Measurements from ENCODE around the gene CACNA1G. TPM values are rescaled to one million over a fixed set of nuclear protein-coding genes. Genes with fewer than 3 reads are reported as not detected.
A peak's percentile ranks its signal among the peaks of the same experiment; 100 is the strongest.

CACNA1G gene
- total RNA-seq, 1 donor from 2014 or later: not detected

DNA sequence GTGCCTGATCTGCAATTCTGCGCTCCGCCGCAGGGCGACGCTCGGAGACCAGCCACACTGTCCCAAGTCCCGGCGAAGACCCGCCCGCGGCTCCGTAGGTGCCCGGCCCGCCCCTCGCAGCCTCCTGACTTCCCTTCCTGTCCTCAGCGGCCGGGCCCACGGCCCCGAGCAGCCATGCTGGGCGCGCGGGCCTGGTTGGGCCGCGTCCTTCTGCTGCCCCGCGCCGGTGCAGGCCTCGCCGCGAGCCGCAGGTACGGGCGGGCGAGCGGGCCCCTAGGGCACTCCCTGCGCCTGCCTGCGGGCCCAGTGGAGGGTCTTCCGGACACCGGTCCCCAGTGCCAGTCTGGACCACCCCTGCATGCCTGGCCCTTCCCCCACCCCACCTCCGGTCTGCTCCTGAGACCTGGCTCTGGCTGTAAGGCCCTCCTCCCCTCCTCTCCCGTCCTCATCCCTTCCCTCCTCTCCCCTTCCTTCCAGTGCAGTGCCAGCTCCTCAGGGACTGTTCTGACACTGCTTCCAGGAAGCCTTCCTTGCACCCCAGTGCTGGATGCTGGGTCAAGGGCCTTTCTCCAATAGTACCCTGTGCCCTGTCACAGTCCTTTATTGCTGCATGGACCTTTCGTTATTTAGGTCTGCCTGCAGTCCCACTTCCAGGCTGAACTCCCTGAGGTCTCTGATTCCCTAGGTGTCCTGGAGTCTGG lies 13.3 kb upstream of the CACNA1G start, which contains the start of gene SPATA20:
Gene SPATA20, plus strand, starts transcription at position 140 of the 701 bp plus-strand sequence. Its CDS starts 35 bp downstream, at position 175.
- TF ChIP-seq, protein P1, sequence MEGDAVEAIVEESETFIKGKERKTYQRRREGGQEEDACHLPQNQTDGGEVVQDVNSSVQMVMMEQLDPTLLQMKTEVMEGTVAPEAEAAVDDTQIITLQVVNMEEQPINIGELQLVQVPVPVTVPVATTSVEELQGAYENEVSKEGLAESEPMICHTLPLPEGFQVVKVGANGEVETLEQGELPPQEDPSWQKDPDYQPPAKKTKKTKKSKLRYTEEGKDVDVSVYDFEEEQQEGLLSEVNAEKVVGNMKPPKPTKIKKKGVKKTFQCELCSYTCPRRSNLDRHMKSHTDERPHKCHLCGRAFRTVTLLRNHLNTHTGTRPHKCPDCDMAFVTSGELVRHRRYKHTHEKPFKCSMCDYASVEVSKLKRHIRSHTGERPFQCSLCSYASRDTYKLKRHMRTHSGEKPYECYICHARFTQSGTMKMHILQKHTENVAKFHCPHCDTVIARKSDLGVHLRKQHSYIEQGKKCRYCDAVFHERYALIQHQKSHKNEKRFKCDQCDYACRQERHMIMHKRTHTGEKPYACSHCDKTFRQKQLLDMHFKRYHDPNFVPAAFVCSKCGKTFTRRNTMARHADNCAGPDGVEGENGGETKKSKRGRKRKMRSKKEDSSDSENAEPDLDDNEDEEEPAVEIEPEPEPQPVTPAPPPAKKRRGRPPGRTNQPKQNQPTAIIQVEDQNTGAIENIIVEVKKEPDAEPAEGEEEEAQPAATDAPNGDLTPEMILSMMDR (conservative IDR thresholded peaks at IDR 0.05; ENCODE audit: low read depth, low read length): peak; percentile 88
- DNase-seq (ENCODE audit: low read depth): no peak

GRCh38 chr17:50547736-50548083 lies 12.8 kb upstream of the CACNA1G start:
- peak overlapping the region; percentile 65 for H3K4me3 ChIP-seq (ENCODE audit: low read depth, low read length)
- TF ChIP-seq, protein P1 (conservative IDR thresholded peaks at IDR 0.05; ENCODE audit: low read depth, low read length): no peak
- DNase-seq (ENCODE audit: low read depth): no peak

More for the DNA sequence above, 13.3 kb upstream of the CACNA1G start, which contains the start of gene SPATA20:
- peak within 1 kb of the TSS; percentile 65 for H3K4me3 ChIP-seq (ENCODE audit: low read depth, low read length)

GRCh38 chr17:50548831-50549230 lies 11.7 kb upstream of the CACNA1G start:
- no peak overlapping the region for H3K4me3 ChIP-seq (ENCODE audit: low read depth, low read length)
- TF ChIP-seq, protein P1 (conservative IDR thresholded peaks at IDR 0.05; ENCODE audit: low read depth, low read length): no peak
- no peak for DNase-seq (ENCODE audit: low read depth)

GRCh38 chr17:50549256-50549941 lies 11.1 kb upstream of the CACNA1G start:
- TF ChIP-seq, protein P1 (conservative IDR thresholded peaks at IDR 0.05; ENCODE audit: low read depth, low read length): no peak
- H3K4me3 ChIP-seq (ENCODE audit: low read depth, low read length): no peak overlapping the region
- no peak for DNase-seq (ENCODE audit: low read depth)

DNA sequence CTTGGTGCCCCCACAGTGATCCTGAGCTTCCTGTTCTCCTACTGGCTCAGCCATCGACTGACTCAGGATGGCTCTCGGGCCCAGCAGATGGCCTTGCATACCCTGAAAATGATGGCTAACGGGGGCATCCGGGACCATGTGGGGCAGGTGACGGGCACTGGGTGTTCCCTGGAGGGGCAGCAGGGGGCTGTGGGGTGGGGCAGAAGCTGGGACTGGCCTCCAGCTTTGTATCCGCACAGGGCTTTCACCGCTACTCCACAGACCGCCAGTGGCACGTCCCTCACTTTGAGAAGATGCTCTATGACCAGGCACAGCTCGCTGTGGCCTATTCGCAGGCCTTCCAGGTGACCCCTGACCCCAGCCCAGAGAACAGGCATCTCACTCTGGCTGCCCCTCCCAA lies 10.5 kb upstream of the CACNA1G start:
- no peak overlapping the region for H3K4me3 ChIP-seq (ENCODE audit: low read depth, low read length)
- no peak for DNase-seq (ENCODE audit: low read depth)
- TF ChIP-seq, protein P1 (conservative IDR thresholded peaks at IDR 0.05; ENCODE audit: low read depth, low read length): no peak

- DNase-seq (ENCODE audit: low read depth): peak; percentile 29
- no peak overlapping the region for H3K4me3 ChIP-seq (ENCODE audit: low read depth, low read length)
- TF ChIP-seq, protein P1 (conservative IDR thresholded peaks at IDR 0.05; ENCODE audit: low read depth, low read length): peak; percentile 88
Observed at GRCh38 chr17:50550661-50551432, 9.7 kb upstream of the CACNA1G start.

All from epithelial cell of proximal tubule (primary cell).